HG03280 (cell line): ENCODE measurements around the gene KRTAP10-3.
"Not testable (repeated sequence)": the region's sequence is repeated elsewhere in the genome, so short reads cannot be mapped to it uniquely, and the experiment has no call there.

Source experiments
- ATAC-seq: cut with Tn5 transposase; IDR thresholded peaks from one replicate; pipeline ENCODE4 v1.9.1; 2021; ENCODE audit warnings: mild to moderate bottlenecking, moderate library complexity; ENCODE audit not compliant: unreplicated experiment

The KRTAP10-3 gene

GRCh38 chr21:44550285-44550684, 8.3 kb downstream of the KRTAP10-3 start:
- ATAC-seq = not testable (repeated sequence)

- ATAC-seq = no peak
Observed at GRCh38 chr21:44549525-44550211, 8.9 kb downstream of the KRTAP10-3 start.

DNA sequence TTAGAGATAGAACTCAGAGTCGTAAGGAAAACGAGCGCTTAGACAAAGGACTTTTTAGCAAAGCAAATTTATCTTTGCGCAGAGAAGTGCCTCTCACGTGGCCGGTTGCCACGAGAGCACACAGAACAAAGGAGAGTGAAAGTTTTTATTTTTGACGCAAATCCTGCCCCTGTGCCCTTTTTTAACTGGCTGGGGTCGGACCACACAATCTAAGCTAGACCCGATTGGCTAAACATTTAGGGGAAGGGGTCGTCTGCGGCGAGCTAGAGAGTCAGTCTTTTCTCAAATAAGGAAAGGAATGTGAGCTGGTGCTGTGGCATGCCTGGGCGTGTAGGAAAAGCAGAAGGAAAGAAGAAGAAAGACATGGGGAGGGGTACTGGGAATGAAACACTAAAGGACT, 9.7 kb downstream of the KRTAP10-3 start:
- no peak for ATAC-seq

DNA sequence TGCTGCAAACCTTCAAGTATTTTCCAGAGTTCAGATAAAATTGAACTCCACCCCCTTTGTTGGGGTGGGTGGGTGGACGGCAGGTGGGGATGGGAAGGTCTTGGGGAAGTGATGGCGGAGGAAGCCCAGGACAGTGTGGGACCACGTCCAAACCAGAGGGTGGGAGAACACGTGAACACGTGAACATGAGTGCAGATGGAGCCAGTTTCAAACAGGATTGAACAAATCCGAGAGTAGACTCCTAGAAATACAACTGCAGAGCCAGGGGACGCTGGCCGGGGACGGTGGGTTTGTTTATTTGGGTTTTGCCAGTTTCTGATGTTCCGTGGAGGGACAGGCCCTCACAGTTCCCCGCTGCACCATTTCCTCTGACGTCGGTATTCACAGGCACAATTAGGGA, 10.2 kb downstream of the KRTAP10-3 start:
- no peak for ATAC-seq

- ATAC-seq = no peak
Observed at GRCh38 chr21:44547656-44548331, 10.8 kb downstream of the KRTAP10-3 start.

DNA sequence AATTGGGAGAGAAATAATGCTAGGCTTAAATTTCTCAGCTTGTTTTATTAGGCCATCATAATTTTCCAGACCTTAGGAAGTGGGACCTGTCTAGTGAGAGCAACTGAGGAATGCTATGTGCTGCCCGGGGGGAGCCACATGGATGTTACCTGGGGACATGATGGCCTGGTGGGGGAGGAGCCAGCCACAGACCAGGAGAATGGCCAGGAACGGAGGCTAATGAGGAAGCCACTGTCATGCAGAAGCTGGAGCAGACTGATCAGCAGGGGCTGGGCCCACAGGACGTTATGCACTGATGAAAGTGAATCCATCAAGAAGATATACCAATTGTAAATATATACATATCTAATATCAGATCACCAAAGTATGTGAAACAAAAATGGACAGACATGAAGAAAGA, 14.0 kb downstream of the KRTAP10-3 start:
- no peak for ATAC-seq

GRCh38 chr21:44542716-44543115, 15.9 kb downstream of the KRTAP10-3 start:
- ATAC-seq = no peak

DNA sequence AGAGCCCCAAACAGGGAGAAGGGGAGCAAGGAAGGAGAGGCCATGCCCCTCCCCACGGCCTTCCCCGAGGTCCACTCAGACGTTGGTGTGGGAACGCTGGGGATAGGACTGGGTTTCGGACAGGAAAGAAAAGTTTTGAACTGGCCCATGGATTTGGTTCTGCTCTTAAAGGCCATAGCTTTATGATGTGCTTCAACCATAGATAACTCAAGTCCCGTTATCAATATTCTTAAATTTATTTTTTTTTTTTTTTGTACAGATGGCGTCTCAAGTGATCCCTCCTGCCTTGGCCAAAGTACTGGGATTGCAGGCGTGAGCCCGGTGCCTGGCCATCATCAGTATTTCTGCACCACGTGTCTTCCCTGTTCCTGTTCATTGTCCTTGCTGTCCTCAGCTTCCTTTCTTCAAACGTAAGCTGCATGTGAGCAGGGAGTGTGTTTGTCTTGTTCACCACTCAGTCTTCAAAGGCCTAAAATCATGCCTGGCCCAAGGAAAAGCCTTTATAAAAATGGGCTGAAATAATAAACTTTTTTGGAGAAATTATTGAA, 17.8 kb downstream of the KRTAP10-3 start:
- no peak for ATAC-seq

GRCh38 chr21:44539991-44540666, 18.5 kb downstream of the KRTAP10-3 start, which contains the start of gene KRTAP10-1:
Gene KRTAP10-1, minus strand, starts transcription at chr21:44540195. Its CDS starts 45 bp downstream, at chr21:44540150.
- ATAC-seq = no peak

DNA sequence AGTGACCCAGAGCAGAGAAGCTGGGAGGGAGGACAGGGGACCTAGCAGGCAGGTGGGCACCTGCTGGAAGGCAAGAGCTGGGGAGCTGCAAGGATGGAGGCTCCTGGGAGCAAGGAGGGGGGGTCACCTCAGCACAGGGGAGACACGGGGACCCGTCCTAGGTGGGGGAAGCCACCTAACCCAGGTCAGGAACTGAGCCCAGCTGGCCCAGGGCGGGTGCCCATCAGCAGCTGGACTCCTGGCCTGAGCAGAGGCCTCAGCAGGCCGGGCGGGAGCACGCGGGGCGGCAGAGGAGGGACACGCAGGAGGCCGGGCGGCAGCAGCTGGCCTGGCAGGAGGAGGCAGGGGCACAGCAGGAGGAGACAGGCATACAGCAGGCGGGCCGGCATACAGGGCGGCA, 19.5 kb downstream of the KRTAP10-3 start:
- ATAC-seq = no peak

DNA sequence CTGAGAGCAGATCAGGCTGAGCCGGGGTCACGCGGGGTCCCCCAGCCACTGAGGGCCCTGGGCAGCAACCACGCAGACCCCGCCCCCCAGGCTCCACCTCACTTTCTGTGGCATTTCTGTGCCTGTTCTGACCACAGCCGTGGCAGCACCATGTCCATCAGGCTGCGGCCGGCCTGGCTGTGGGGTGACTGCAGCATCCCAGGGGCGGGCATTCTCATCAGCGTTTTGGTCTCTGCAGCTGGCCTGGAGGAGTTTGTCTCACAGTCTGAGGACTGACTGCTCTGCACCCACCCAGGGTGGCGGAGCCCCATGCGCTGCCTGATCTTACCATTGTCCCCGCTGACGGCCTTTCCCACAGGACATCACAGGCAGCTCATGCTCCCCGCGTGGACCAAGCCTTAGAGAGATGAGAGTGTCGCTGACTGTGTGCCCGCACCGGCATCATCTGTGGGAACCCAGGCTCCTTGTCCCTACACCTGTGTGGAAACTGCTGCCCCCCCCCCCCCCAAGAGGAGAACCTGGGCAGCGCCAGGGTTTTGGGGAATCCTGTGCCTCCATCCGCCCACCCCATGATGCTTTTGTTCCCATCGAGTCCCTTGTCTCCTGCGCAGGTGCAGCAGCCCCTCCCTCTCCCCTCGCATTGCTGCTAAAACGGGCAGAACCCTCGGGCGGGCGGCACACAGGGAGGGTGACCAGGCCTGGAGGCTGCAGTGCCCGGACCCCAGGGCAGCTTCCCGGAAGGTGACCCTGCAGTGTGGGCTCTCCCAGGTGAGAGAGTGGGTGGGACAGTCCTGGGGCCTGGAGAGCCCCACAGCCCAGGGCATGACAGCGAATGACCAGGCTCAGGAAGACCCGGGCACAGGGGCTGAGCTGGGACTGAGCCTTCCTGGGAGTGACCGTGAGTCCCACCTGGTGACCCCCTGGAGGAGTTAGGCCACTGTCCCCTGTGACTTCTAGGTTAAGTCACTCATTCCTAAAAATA, 20.4 kb downstream of the KRTAP10-3 start:
- ATAC-seq = no peak

DNA sequence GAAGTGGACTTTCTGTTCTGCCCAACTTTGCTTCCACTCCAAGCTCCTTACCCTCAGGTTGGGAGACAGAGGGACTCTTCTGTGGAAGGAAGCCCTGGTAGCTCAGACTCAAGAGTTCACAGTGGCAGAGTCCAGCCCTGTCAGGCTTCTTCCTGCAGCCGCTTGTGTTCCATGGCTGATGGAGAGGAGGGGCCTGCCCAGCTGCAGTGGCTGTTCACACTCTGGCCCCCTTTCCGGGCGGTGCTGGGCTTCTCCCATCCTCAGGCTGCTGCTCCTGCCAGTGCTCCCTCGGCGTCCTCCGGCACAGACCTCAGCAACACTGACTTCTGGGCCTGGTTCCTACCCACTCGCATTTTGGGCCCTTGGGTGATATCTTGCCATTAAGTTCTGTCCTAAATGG, 22.6 kb downstream of the KRTAP10-3 start:
- no peak for ATAC-seq

GRCh38 chr21:44534688-44535087, 23.9 kb downstream of the KRTAP10-3 start:
- ATAC-seq = no peak

GRCh38 chr21:44533891-44534627, 24.5 kb downstream of the KRTAP10-3 start:
- ATAC-seq = no peak

GRCh38 chr21:44533121-44533890, 25.3 kb downstream of the KRTAP10-3 start:
- ATAC-seq = no peak

DNA sequence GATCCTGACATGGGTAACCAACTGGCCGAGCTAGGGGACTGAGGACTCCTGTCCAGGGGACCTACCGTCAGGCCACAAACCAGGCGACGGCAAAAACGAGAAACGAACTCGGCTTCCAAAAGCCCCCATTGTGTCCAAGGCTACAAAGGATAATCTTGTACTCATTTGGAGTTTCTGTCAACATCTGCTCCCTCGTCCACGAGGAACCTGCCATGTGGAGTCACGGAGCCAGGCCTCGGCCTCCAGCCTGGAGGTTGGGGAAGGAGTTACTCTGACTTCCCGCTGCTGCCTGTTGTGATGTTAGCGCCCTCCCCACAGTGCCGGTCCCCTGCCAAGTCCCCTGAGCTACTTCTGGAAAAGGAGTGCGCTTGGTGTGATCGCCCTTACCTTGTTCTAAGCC, 25.9 kb downstream of the KRTAP10-3 start:
- ATAC-seq = no peak

DNA sequence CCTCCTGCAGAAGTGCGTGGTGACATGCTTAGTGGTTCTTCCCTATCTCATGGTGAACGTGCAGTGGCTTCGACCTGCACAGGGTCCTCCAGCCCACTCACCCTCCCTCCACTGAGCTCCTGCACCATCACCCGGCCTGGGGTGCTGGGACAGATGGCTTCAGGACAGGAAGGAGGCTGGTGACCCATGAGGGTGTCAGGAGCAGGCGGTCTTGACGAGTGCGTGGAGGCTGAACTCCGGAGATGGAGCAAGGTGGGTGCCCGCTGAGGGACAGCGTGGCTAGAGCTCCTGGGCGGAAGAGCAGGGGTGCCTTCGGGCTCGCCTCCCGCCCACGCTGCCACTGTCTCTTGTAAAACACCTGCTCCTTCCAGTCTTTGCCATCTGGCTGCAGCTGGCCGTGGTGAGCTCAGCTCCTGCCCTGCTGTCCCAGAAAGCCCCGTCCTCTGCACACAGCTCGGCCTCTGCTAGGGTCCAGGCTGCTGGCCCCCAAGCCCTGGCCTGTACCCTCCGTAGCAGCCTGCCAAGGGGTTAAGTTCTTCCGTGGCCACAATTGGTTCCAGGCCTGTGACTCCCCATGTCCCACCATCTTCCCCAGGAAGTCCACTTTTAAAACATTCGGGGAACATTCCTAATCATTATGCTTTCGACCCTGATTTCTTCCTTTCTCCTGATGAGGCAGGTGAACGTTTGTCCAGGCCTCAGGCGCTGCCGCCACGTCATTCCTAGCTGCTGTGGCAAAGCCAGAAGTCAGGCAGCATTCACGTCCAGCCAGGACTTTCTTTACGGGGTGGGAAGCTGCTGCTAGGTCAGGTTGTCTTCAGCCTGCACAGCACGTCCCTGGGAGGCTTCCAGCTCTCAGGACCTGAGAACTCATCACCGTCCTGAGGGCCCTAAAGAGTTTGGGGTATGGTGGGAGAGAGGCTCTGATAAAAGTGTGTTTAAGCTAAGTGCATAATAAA, 26.7 kb downstream of the KRTAP10-3 start:
- ATAC-seq = no peak
